NT2/D1 (cell line): ENCODE data around the gene KRT15.

Experiments
- DNase-seq: peaks from one replicate; pipeline ENCODE4 v3.0.0-alpha.2; 2011; ENCODE audit warnings: low read depth, low spot score
- H3K27me3 ChIP-seq: 2 replicates; pipeline ENCODE4 v1.6.0; 2011; ENCODE audit warnings: mild to moderate bottlenecking; ENCODE audit not compliant: insufficient read length, insufficient read depth
- H3K36me3 ChIP-seq: 2 replicates; pipeline ENCODE4 v1.6.1; 2011; ENCODE audit warnings: mild to moderate bottlenecking, low read length, mixed read lengths; ENCODE audit not compliant: insufficient read depth, insufficient read length
- H3K4me1 ChIP-seq: 2 replicates; pipeline ENCODE4 v1.5.1; 2011; ENCODE audit not compliant: insufficient read depth, insufficient read length
- H3K4me3 ChIP-seq: 2 replicates; pipeline ENCODE4 v1.5.1; 2011; ENCODE audit warnings: low read depth; ENCODE audit not compliant: insufficient read length
- H3K9ac ChIP-seq: 2 replicates; pipeline ENCODE4 v1.6.0; 2011; ENCODE audit warnings: low read depth; ENCODE audit not compliant: insufficient read length
- H3K9me3 ChIP-seq: 2 replicates; pipeline ENCODE4 v1.5.1; 2011; ENCODE audit warnings: mild to moderate bottlenecking, low read length; ENCODE audit not compliant: insufficient read depth
- SUZ12 ChIP-seq: IDR thresholded peaks from 2 replicates; pipeline ENCODE4 v1.6.1; 2011; ENCODE audit not compliant: insufficient read length, insufficient read depth; ENCODE audit errors: extremely low read depth
- YY1 ChIP-seq: IDR thresholded peaks from 2 replicates; pipeline ENCODE4 v1.6.1; 2011; ENCODE audit not compliant: insufficient read length, insufficient read depth
- ZNF274 ChIP-seq: IDR thresholded peaks from 2 replicates; pipeline ENCODE4 v1.6.1; 2011; ENCODE audit warnings: mild to moderate bottlenecking, low read depth, low read length

KRT15 gene

DNA sequence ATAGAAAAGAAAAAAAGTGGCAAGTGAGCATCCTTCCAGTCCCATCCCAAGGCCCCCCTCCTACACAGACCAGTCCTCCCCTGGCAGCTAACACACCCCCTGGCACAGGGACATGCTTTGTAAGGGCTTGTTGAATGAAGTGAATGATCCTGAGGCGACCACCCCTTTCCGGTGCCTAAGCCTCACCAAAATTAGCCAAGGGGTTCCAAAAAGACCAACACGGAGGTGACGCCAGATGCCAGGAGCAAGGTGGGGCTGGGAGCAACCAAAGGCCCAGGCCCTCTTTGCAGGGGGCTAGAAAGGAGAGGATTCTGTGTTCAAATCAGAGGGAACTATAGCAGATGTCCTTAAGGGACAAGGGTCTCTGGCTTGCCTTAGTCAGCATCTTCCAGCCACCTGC, 43.3 kb downstream of the KRT15 start:
- no peak overlapping the region for H3K4me3 ChIP-seq
- H3K9me3 ChIP-seq, result peaks cover 11% of the 10 kb centered on the region; the same call in 1 of the 2 replicates
- H3K4me1 ChIP-seq, result no peaks in the 10 kb centered on the region
- H3K36me3 ChIP-seq, result no peaks in the 10 kb centered on the region
- H3K9ac ChIP-seq, result no peak overlapping the region
- no peak for TF ChIP-seq SUZ12
- TF ChIP-seq ZNF274, result no peak
- no peak for TF ChIP-seq YY1
- no peaks in the 10 kb centered on the region for H3K27me3 ChIP-seq
- DNase-seq, result no peak

DNA sequence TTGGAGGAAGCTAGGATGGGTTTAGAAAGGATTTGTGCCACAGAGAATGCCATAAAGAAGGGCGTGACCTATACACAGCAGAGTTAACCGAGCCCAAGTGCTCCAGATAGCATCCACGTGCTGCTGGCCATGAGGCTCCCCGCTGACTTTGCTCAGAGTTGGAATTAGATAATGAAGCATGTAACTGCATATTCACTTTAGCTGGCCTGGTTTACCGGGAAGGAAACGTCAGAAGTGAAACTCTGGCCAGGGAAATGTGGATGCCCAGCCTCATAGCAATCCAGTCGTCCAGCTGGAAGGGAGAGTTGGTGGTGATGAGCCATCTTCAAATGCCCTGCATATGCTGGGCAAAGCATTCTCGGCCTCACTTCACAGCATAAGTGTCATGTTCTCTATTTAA, 43.8 kb downstream of the KRT15 start:
- TF ChIP-seq ZNF274 (no peak), SUZ12 (no peak), YY1 (no peak)
- H3K27me3 ChIP-seq, result no peaks in the 10 kb centered on the region

DNA sequence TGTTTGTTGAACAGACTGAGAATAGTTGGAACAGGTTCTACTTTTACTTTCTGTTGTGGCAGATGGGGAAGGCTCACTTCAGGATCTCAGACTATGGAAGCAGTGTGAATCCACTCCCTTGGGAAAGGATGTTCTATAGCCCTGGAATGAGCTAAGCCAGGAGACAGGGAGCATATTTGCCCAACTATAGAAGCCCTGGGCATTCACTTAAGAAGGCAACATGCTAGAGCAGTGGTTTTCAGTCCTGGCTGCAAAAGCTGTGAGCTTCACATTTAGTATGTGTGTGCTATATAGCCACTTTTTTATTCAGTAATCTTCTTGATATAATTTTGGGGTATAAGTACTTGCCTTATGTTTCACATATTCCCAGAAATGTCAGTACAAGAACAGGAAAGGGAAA, 50.3 kb downstream of the KRT15 start:
- no peak for DNase-seq
- TF ChIP-seq ZNF274, result no peak
- no peak for TF ChIP-seq SUZ12
- TF ChIP-seq YY1, result no peak
- Histone ChIP-seq H3K27me3 (no peaks in the 10 kb centered on the region), H3K4me3 (no peak overlapping the region), H3K36me3 (no peaks in the 10 kb centered on the region), H3K9ac (no peak overlapping the region), H3K9me3 (peaks cover 20% of the 10 kb centered on the region), H3K4me1 (no peaks in the 10 kb centered on the region)

More for the DNA sequence above, 43.8 kb downstream of the KRT15 start:
- Histone ChIP-seq H3K4me3 (no peak overlapping the region), H3K4me1 (no peaks in the 10 kb centered on the region), H3K36me3 (no peaks in the 10 kb centered on the region), H3K9ac (no peak overlapping the region), H3K9me3 (peaks cover 11% of the 10 kb centered on the region; the same call in 1 of the 2 replicates)
- no peak for DNase-seq

DNA sequence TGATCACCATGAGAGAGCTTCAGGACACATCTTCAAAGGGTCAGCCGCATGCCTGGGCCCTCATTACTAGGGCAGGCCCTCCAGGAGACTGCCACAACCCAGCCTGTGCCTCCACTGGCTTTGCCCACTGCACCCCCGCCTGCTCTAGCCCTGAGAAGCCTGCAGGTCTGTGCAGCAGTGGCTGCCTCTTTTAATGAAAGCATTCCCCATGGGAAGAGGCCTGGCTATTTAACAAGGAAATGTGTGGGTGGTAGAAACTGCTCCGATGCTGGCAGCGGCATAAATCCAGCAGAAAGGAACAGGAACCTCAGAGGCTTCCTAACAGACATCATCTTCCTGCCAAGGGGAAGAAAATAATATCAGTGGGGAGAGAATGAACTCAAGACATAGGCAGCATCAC, 51.1 kb downstream of the KRT15 start:
- Histone ChIP-seq H3K36me3 (no peaks in the 10 kb centered on the region), H3K4me1 (no peaks in the 10 kb centered on the region), H3K27me3 (no peaks in the 10 kb centered on the region), H3K4me3 (no peak overlapping the region), H3K9me3 (peaks cover 20% of the 10 kb centered on the region), H3K9ac (no peak overlapping the region)
- DNase-seq, result no peak
- no peak for TF ChIP-seq SUZ12
- TF ChIP-seq ZNF274, result no peak
- no peak for TF ChIP-seq YY1

DNA sequence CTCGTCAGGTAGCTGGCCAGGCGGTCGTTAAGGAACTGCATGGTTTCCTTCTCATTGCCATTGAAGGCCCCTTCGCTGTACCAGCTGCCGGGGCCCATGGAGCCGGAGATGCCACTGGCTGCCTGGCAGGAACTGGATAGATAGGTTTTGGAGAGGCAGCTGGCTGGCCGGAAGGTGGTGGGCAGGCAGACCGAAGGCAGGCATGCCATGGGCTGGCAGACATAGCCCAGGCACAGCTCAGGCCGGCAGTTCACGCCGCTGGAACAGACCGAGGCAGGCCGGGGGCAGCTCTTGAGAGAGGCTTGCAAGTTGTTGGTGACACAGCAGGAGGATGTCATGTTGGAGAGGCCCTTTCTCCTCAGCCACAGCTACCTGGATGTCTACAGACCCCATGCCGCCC, 51.7 kb downstream of the KRT15 start, which contains the start of gene KRT32:
TSS of gene KRT32 (minus strand) at position 399 of the 400 bp plus-strand sequence. CDS start at position 338, 61 bp downstream.
- H3K4me1 ChIP-seq, result no peaks in the 10 kb centered on the region
- H3K36me3 ChIP-seq, result no peaks in the 10 kb centered on the region
- DNase-seq, result no peak
- no peak within 1 kb of the TSS for H3K4me3 ChIP-seq
- no peaks in the 10 kb centered on the region for H3K27me3 ChIP-seq
- H3K9ac ChIP-seq, result no peak within 1 kb of the TSS
- TF ChIP-seq ZNF274 (no peak), SUZ12 (no peak), YY1 (no peak)
- peaks cover 17% of the 10 kb centered on the region for H3K9me3 ChIP-seq

DNA sequence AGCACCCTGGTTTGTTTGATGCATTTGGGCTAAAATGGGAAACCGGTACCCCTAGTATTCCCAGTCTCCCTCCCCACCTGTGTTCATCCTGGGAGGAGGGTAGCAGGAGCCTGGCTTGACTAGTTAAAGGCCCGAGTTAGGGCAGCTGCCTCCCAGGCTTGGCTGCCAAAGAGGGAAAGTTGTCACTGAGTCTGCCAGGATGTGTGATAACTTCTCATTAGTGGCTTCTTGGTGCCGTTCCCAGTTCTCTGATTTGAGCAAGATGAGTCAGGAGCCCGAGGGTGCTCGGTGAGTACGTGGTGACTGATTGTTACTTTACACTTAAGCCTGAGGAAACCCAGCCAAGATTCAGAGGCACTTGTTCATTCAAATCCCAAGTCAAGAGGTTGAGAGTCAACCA, 54.0 kb downstream of the KRT15 start:
- Histone ChIP-seq H3K27me3 (no peaks in the 10 kb centered on the region), H3K9ac (no peak overlapping the region), H3K4me1 (no peaks in the 10 kb centered on the region), H3K4me3 (no peak overlapping the region), H3K36me3 (no peaks in the 10 kb centered on the region), H3K9me3 (peaks cover 9% of the 10 kb centered on the region)
- DNase-seq, result no peak
- TF ChIP-seq SUZ12, result no peak
- TF ChIP-seq ZNF274, result no peak
- no peak for TF ChIP-seq YY1

DNA sequence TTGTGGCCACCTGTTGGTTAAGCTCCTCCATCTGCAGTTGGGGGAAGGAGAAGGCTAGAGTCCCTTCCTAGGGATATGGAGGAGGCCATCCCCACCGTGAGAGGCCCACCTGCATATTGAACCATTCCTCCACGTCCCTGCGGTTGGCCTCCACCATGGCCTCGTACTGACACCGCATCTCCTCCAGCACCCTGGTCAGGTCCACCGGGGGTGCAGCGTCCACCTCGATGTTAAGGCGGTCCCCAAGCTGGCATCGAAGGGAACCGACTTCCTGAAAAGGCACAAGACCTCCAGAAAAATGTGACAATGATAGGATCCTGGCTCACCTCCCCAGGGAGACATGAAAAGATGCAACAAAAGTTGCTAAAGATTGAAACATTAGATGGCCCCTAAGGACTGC, 54.5 kb downstream of the KRT15 start:
- no peak for DNase-seq
- Histone ChIP-seq H3K27me3 (no peaks in the 10 kb centered on the region), H3K4me3 (no peak overlapping the region), H3K4me1 (no peaks in the 10 kb centered on the region), H3K9ac (no peak overlapping the region), H3K36me3 (no peaks in the 10 kb centered on the region), H3K9me3 (peaks cover 9% of the 10 kb centered on the region)
- TF ChIP-seq ZNF274, result no peak
- no peak for TF ChIP-seq YY1
- TF ChIP-seq SUZ12, result no peak

DNA sequence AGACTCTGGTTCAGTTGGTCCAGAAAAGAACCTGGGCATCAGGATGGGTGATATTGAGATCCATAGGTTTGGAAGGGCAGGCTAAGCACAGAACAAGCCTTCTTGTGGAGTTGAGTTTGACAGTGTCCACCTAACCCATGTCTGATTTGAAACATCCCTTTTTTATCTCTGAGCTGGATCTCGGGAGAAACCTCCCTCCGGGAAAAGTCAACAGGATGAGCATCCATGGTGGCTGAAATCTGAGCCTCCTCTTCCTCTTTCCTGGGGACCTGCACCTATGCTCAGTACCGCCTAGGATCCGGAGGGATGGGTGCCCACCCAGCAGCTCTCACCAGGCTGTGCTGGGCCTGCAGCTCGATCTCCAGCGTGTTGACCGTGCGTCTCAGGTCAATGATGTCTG, 54.9 kb downstream of the KRT15 start:
- DNase-seq, result no peak
- no peaks in the 10 kb centered on the region for H3K27me3 ChIP-seq

More for the DNA sequence above, 54.9 kb downstream of the KRT15 start:
- Histone ChIP-seq H3K36me3 (no peaks in the 10 kb centered on the region), H3K9ac (no peak overlapping the region), H3K9me3 (peaks cover 9% of the 10 kb centered on the region), H3K4me3 (no peak overlapping the region), H3K4me1 (no peaks in the 10 kb centered on the region)
- TF ChIP-seq ZNF274, result no peak
- TF ChIP-seq SUZ12, result no peak
- no peak for TF ChIP-seq YY1
